H1 (cell line): ENCODE data around the gene HS6ST1. TPM values are rescaled to one million over a fixed set of nuclear protein-coding genes. Genes with fewer than 3 reads are reported as not detected.

Source experiments
- CTCF ChIA-PET: fragments of 300-600 bp; sonication (Branson Sonifier 250); formaldehyde crosslinking; loops from one replicate; lab custom pipeline; 2021; ENCODE audit not compliant: partially characterized antibody; lab: Charles Lee
- POLR2A ChIA-PET: fragments of 300-600 bp; sonication (Branson Sonifier 250); formaldehyde crosslinking; loops from one replicate; lab custom pipeline; 2021; ENCODE audit warnings: inconsistent platforms; ENCODE audit not compliant: partially characterized antibody; lab: Charles Lee
- DNase-seq, 2 experiments: peaks; one replicate each; pipeline versions ENCODE4 v3.0.0 to v3.0.0-alpha.2; 2010 to 2022; ENCODE audit warnings: low spot score in 2 of 2, low read depth in 1 of 2, mixed read lengths in 1 of 2
- FAIRE-seq: peaks from 2 replicates; lab custom pipeline; 2011; peaks lifted over from hg19 to GRCh38; lab: Jason Lieb, UNC
- H2AFZ ChIP-seq: 2 replicates; pipeline ENCODE4 v1.8.1; 2012; ENCODE audit warnings: low read length, inconsistent platforms
- H2AK5ac ChIP-seq: 2 replicates; pipeline ENCODE4 v1.6.1; 2013; ENCODE audit warnings: low read depth, low read length
- H2BK120ac ChIP-seq: replicated peaks from 2 replicates; pipeline ENCODE3; 2013; ENCODE audit warnings: low read depth, low read length, inconsistent platforms
- H2BK12ac ChIP-seq: 2 replicates; pipeline ENCODE4 v1.6.1; 2013; ENCODE audit warnings: low read depth, low read length
- H2BK15ac ChIP-seq: 2 replicates; pipeline ENCODE4 v1.6.1; 2013; ENCODE audit warnings: low read length
- H2BK20ac ChIP-seq: 2 replicates; pipeline ENCODE4 v1.6.1; 2013; ENCODE audit warnings: low read length
- H2BK5ac ChIP-seq: 2 replicates; pipeline ENCODE4 v1.6.1; 2013; ENCODE audit warnings: low read depth, low read length
- H3K14ac ChIP-seq: 2 replicates; pipeline ENCODE4 v1.6.1; 2013; ENCODE audit warnings: inconsistent platforms; ENCODE audit not compliant: insufficient read length
- H3K18ac ChIP-seq: 2 replicates; pipeline ENCODE4 v1.6.1; 2013; ENCODE audit warnings: low read length; ENCODE audit errors: extremely low read depth
- H3K23ac ChIP-seq: 2 replicates; pipeline ENCODE4 v1.6.1; 2013; ENCODE audit warnings: inconsistent platforms; ENCODE audit not compliant: insufficient read length
- H3K23me2 ChIP-seq: 2 replicates; pipeline ENCODE4 v1.6.1; 2013; ENCODE audit warnings: low read depth, low read length
- H3K27ac ChIP-seq: 2 replicates; pipeline ENCODE4 v1.6.1; 2011; ENCODE audit warnings: low read depth, low read length, inconsistent platforms
- H3K27me3 ChIP-seq, 4 experiments: replicated peaks in 1 of 4; 1 replicate in 1 of 4; 2 replicates in 3 of 4; pipeline versions ENCODE4 v1.6.1 to v1.8.1; 2011 to 2013; ENCODE audit warnings: low read length in 3 of 4, mild to moderate bottlenecking in 3 of 4, inconsistent platforms in 2 of 4, mixed read lengths in 2 of 4, moderate library complexity in 1 of 4; ENCODE audit not compliant: control insufficient read depth in 3 of 4, insufficient read depth in 3 of 4; ENCODE audit errors: extremely low read depth in 1 of 4
- H3K36me3 ChIP-seq, 4 experiments: 2 replicates each; pipeline versions ENCODE4 v1.6.1 to v1.8.1; 2011 to 2013; ENCODE audit warnings: mild to moderate bottlenecking in 4 of 4, low read length in 3 of 4, moderate library complexity in 2 of 4, control low read depth in 1 of 4, inconsistent platforms in 1 of 4; ENCODE audit not compliant: insufficient read depth in 4 of 4, control insufficient read depth in 2 of 4
- H3K4ac ChIP-seq: replicated peaks from 2 replicates; pipeline ENCODE3; 2013; ENCODE audit warnings: low read length, low read depth, mixed read lengths, inconsistent platforms; ENCODE audit not compliant: insufficient read length
- H3K4me1 ChIP-seq, 4 experiments: replicated peaks in 1 of 4; 1 replicate in 1 of 4; 2 replicates in 3 of 4; pipeline versions ENCODE4 v1.6.1 to v1.8.1; 2011 to 2013; ENCODE audit warnings: low read length in 3 of 4, inconsistent platforms in 2 of 4, mixed read lengths in 1 of 4; ENCODE audit not compliant: insufficient read depth in 4 of 4, control insufficient read depth in 3 of 4
- H3K4me2 ChIP-seq, 2 experiments: 2 replicates each; pipeline versions ENCODE4 v1.6.1 to v1.8.1; 2011 to 2013; ENCODE audit warnings: low read depth in 2 of 2, low read length in 2 of 2, control low read depth in 1 of 2, inconsistent platforms in 1 of 2, mild to moderate bottlenecking in 1 of 2; ENCODE audit not compliant: insufficient read depth in 1 of 2
- H3K4me3 ChIP-seq, 4 experiments: fragments of 200-600, 300-600 bp in 1 of 4; sonication (generic), shearing (Covaris generic), sonication (Bioruptor Twin) in 1 of 4; 2 replicates each; pipeline versions ENCODE4 v1.5.1 to v1.8.1; 2011 to 2016; ENCODE audit warnings: low read length in 4 of 4, low read depth in 3 of 4, control low read depth in 2 of 4, inconsistent platforms in 2 of 4, mild to moderate bottlenecking in 2 of 4, mixed read lengths in 1 of 4, moderate library complexity in 1 of 4; ENCODE audit not compliant: insufficient read depth in 2 of 4; ENCODE audit errors: extremely low read depth in 1 of 4
- H3K56ac ChIP-seq: replicated peaks from 2 replicates; pipeline ENCODE3; 2013; ENCODE audit warnings: low read depth, mild to moderate bottlenecking, mixed read lengths, low read length, inconsistent platforms; ENCODE audit not compliant: insufficient read length
- H3K79me1 ChIP-seq: 2 replicates; pipeline ENCODE4 v1.6.1; 2013; ENCODE audit warnings: low read depth, low read length, control low read depth
- H3K79me2 ChIP-seq, 2 experiments: 2 replicates each; pipeline versions ENCODE4 v1.6.1 to v1.8.1; 2012 to 2013; ENCODE audit warnings: low read length in 2 of 2, mild to moderate bottlenecking in 2 of 2, inconsistent platforms in 1 of 2; ENCODE audit not compliant: insufficient read depth in 2 of 2, control insufficient read depth in 1 of 2
- H3K9ac ChIP-seq, 4 experiments: replicated peaks in 1 of 4; 1 replicate in 1 of 4; 2 replicates in 3 of 4; pipeline versions ENCODE4 v1.6.1 to v1.8.1; 2011 to 2013; ENCODE audit warnings: low read depth in 3 of 4, low read length in 3 of 4, control low read depth in 2 of 4, mild to moderate bottlenecking in 2 of 4, moderate library complexity in 2 of 4, inconsistent platforms in 1 of 4; ENCODE audit errors: extremely low read depth in 1 of 4
- H3K9me3 ChIP-seq, 2 experiments: 2 replicates each; pipeline versions ENCODE4 v1.6.1 to v1.8.1; 2012 to 2013; ENCODE audit warnings: mild to moderate bottlenecking in 2 of 2, moderate library complexity in 2 of 2, control low read depth in 1 of 2, inconsistent platforms in 1 of 2, low read depth in 1 of 2, low read length in 1 of 2, mixed read lengths in 1 of 2; ENCODE audit not compliant: insufficient read depth in 2 of 2
- H4K20me1 ChIP-seq, 2 experiments: replicated peaks in 1 of 2; 2 replicates each; pipeline versions ENCODE3 to v1.8.1; 2011 to 2013; ENCODE audit warnings: inconsistent platforms in 2 of 2, low read length in 2 of 2, mild to moderate bottlenecking in 1 of 2; ENCODE audit not compliant: insufficient read depth in 2 of 2, control insufficient read depth in 1 of 2
- H4K5ac ChIP-seq: 2 replicates; pipeline ENCODE4 v1.6.1; 2013; ENCODE audit warnings: low read length, low read depth, mixed read lengths, inconsistent platforms; ENCODE audit not compliant: insufficient read length
- H4K8ac ChIP-seq: 2 replicates; pipeline ENCODE4 v1.8.0; 2013; ENCODE audit warnings: mild to moderate bottlenecking, moderate library complexity, low read length, inconsistent platforms; ENCODE audit not compliant: insufficient read depth; ENCODE audit errors: extremely low read depth
- H4K91ac ChIP-seq: replicated peaks from 2 replicates; pipeline ENCODE3; 2013; ENCODE audit warnings: low read length, mixed read lengths, inconsistent platforms; ENCODE audit not compliant: insufficient read length
- ASH2L ChIP-seq: fragments of 200-600, 300-600 bp; sonication (generic); IDR thresholded peaks from one replicate; pipeline ENCODE4 v1.7.1; 2017; ENCODE audit warnings: low read length
- CHD2 ChIP-seq: IDR thresholded peaks from 2 replicates; pipeline ENCODE4 v1.6.1; 2012; ENCODE audit warnings: low read length, improper control_type of control experiment
- E2F6 ChIP-seq: IDR thresholded peaks from 2 replicates; pipeline ENCODE4 v1.6.1; 2012; ENCODE audit warnings: inconsistent platforms
- HDAC2 ChIP-seq, 2 experiments: fragments of 300-600 bp in 1 of 2; sonication (generic) in 1 of 2; IDR thresholded peaks; 2 replicates each; pipeline ENCODE4 v1.6.1; 2011 to 2012; ENCODE audit warnings: low read depth in 2 of 2, low read length in 2 of 2, mild to moderate bottlenecking in 2 of 2, moderate library complexity in 2 of 2, borderline replicate concordance in 1 of 2, inconsistent platforms in 1 of 2
- KDM4A ChIP-seq: IDR thresholded peaks from one replicate; pipeline ENCODE4 v1.7.1; 2012; ENCODE audit warnings: low read depth, mild to moderate bottlenecking, moderate library complexity, low read length, inconsistent platforms; ENCODE audit not compliant: severe bottlenecking
- PHF8 ChIP-seq: fragments of 200-600 bp; sonication (generic); conservative IDR thresholded peaks from 2 replicates; pipeline ENCODE4 v1.7.1; 2012; ENCODE audit warnings: low read depth, mild to moderate bottlenecking, inconsistent platforms, low read length, moderate library complexity
- RFX5 ChIP-seq: IDR thresholded peaks from 2 replicates; pipeline ENCODE4 v1.6.1; 2011; ENCODE audit warnings: low read depth, low read length, improper control_type of control experiment, borderline replicate concordance
- SP4 ChIP-seq: IDR thresholded peaks from 2 replicates; pipeline ENCODE4 v1.6.1; 2012; ENCODE audit warnings: low read length, inconsistent platforms
- SUZ12 ChIP-seq: fragments of 200-600 bp; sonication (generic); IDR thresholded peaks from 2 replicates; pipeline ENCODE4 v1.6.1; 2012; ENCODE audit warnings: mild to moderate bottlenecking, inconsistent platforms, low read length, moderate library complexity, mixed read lengths
- TAF1 ChIP-seq: IDR thresholded peaks from 2 replicates; pipeline ENCODE4 v1.6.1; 2011; ENCODE audit warnings: mild to moderate bottlenecking, low read depth, low read length
- TEAD4 ChIP-seq: IDR thresholded peaks from 2 replicates; pipeline ENCODE4 v1.6.1; 2012; ENCODE audit warnings: low read depth, low read length, inconsistent platforms, mixed read lengths
- WGBS, 2 experiments: shearing (Covaris generic) in 1 of 2; methylation state at CpG; one replicate each; pipeline versions ENCODE4 v1.1.6 to v1.1.7; 2013 to 2015; ENCODE audit warnings: low lambda C conversion rate in 2 of 2, mixed read lengths in 2 of 2, inconsistent platforms in 1 of 2, low coverage in 1 of 2, missing lambda C conversion rate in 1 of 2; ENCODE audit not compliant: insufficient replicate concordance in 2 of 2, insufficient coverage in 1 of 2, insufficient read length in 1 of 2; ENCODE audit errors: extremely low coverage in 1 of 2, missing lambda C conversion rate in 1 of 2; 5-methylcytosine and 5-hydroxymethylcytosine counted together
- polyA plus RNA-seq, 7 experiments: library from polyadenylated mRNA; depleted of rRNA in 3 of 7; stranded (reverse) in 5 of 7; unstranded in 2 of 7; fragments of >200 nt in 5 of 7; fragments of 200-250 nt in 2 of 7; gene quantifications; 1 replicate in 5 of 7; 2 replicates in 1 of 7; 4 replicates in 1 of 7; pipeline versions ENCODE4 v1.2.1 to v1.2.3, GENCODE V29; 2011 to 2013; ENCODE audit warnings: missing spikeins in 2 of 7, mixed read lengths in 2 of 7
- total RNA-seq: library from RNA; stranded (reverse); fragmentation: NEBNext Ultra II Directional; extraction: Animal tissue kit (Norgen Biotek cat#: 25700); gene quantifications from 2 replicates; pipeline ENCODE4 v1.2.1, GENCODE V29; 2021

The HS6ST1 gene
- total and polyA plus RNA-seq, 2 of the 8 experiments (the other 6 are each of a cell fraction or from before 2014, with no cell fraction given) = 37.4 to 74.6 TPM

DNA sequence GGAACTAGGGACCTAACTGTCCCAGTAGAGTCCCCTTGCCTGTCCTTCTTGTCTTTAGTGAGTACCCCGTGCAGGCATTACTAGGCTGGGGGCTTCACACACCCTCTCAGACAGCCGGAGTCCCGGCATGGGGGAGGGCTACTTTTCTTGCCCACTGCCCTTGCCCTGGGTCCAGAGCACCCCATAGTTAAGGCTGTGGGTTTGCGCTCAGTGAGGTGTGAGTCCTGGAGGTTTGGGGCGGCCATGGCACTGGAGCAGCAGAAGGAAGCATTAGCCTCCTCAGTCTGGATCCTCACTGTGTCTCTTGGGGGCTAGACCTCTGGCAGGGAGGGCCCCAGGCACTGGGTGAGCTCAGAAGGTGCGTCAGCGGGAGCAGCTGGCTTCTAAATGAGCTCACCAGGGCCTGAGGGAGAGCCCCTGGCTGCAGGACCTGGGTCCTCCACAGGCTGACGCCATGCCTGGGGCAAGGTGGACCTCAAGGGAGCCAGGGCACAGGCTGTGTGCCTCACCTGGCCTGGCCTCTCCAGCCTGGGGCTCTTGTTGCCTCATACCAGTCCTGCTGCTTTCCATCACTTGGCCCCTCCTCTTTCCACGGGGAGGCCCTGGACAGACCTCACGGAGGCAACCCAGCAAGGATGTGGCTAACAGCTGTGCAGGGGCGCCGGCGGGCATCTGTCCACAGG lies 27.4 kb downstream of the HS6ST1 start:
- Histone ChIP-seq H3K9ac (no peak overlapping the region), H3K4ac (no peak overlapping the region), H2AFZ (no peak overlapping the region), H3K4me1 (peaks cover 4 to 40% (median 25%) of the 10 kb centered on the region in 4 experiments), H3K23ac (no peak overlapping the region), H3K23me2 (no peaks in the 10 kb centered on the region), H3K56ac (no peak overlapping the region), H3K18ac (no peak overlapping the region), H3K27me3 (no peaks in the 10 kb centered on the region), H3K79me1 (peaks cover 52% of the 10 kb centered on the region), H2BK5ac (peak overlapping the region; percentile 66; the same call in 1 of the 2 replicates), H2BK15ac (no peak overlapping the region), H4K8ac (no peak overlapping the region; the same call in 1 of the 2 replicates), H4K20me1 (peaks cover 54 to 66% of the 10 kb centered on the region in 2 experiments), H4K91ac (no peak overlapping the region), H2AK5ac (peak overlapping the region; percentile 53; the same call in 1 of the 2 replicates), H3K4me3 (no peak overlapping the region), H4K5ac (no peak overlapping the region), H3K79me2 (peaks cover 3 to 99% of the 10 kb centered on the region in 2 experiments; a peak in 3 of 4 replicates), H2BK120ac (no peak overlapping the region), H3K14ac (no peak overlapping the region), H3K9me3 (no peaks in the 10 kb centered on the region), H3K27ac (no peak overlapping the region), H3K4me2 (no peak overlapping the region), H2BK20ac (no peak overlapping the region), H3K36me3 (no peaks in the 10 kb centered on the region; a peak in 2 of 8 replicates), H2BK12ac (no peak overlapping the region)
- 89% methylated on average over 10 of the region's 13 CpGs; no CpG with 5 or more reads in 1 of the 2 experiments for WGBS, 2 experiments
- ChIA-PET CTCF (interaction anchor here (0.7 to 2.1 kb wide), 8 partner anchors 9 to 30 kb away, joined by 3 to 5 read pairs (median 3); no protein-coding TSS in a partner anchor), POLR2A (interaction anchor here (1.1 kb wide), 1 partner anchor 9 kb away, joined by 3 read pairs; no protein-coding TSS in a partner anchor)
- DNase-seq (no peak), FAIRE-seq (no peak)
- TF ChIP-seq ASH2L (no peak), TEAD4 (no peak), TAF1 (no peak), PHF8 (no peak), E2F6 (no peak), RFX5 (no peak), SUZ12 (no peak), HDAC2 (IDR thresholded peaks at IDR 0.05; ENCODE audit: borderline replicate concordance in 1 of 2, low read depth in 2 of 2, low read length in 2 of 2) (no peak), CHD2 (no peak), KDM4A (no peak), SP4 (no peak)
